Measurements from ENCODE around the gene COL13A1.

COL13A1 gene

DNA sequence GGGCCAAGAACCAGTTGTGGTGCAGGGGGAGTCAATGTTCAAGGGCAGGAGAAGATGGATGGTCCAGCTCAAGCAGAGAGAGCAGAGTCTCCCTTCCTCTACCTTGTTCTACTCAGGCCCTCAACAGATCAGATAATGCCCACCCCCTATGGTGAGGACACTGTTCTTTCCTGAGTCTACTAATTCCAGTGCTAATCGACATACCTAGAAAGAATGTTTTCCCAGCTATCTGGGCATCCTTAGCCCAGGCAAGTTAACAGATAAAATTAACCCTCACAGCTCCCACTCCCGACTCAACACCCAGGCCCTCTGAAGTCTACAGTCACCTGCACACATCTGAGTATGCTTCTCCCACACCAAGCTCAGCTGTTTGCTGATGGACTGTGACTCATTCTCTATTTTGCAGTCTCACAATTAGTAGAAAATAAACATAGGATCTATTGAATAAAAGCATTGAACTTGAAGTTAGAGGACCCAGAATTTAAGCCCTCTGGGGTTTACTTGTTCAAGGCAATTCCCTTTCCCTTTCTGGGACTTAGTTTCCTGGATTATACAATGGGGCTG is 17.1 kb downstream of the COL13A1 start:
- no peak for DNase-seq (ENCODE audit: low read depth, low spot score)
- peaks cover 5% of the 10 kb centered on the region for H3K4me1 ChIP-seq (ENCODE audit: insufficient read depth, insufficient read length)
- TF ChIP-seq YY1 (IDR thresholded peaks at IDR 0.05; ENCODE audit: insufficient read depth, insufficient read length) (no peak), ZNF274 (IDR thresholded peaks at IDR 0.05; ENCODE audit: low read depth, low read length) (no peak), SUZ12 (IDR thresholded peaks at IDR 0.05; ENCODE audit: extremely low read depth, insufficient read depth, insufficient read length) (no peak)

DNA sequence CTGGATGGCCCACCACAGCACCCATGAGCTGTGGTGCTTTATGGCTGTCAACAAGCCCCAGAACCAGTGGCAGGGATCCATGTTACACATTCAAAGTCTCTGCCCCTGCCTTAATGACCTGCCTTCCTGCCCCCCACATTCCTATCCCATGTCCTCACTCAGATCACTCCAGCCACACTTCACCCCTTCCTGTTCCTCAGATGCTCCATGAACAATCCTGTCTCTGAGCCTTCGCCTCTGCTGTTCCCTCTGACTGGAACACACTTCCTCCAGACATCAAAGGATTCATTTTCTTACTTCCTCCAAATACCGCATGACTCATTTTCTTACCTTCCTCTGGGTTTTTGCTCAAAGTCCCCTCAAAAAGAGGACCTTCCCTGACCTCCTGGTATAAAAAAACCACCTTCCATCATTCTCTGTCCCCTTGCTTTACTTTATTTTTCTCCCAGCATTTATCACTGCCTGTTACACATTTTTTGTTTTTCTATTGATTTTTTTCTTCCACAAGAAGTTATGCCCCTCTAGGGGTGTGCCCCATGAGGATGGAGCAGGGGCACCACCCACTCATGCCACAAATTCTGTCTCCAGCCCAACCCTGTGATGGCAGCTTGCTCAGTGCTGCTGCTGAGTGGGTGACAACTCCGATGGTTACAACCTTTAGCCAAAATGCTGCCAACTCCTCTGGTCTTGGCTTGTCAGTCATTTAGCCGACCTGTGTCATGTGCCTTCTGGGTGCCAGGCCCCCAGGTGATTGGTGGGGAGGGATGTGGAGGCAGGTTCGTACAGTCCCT is 18.2 kb downstream of the COL13A1 start:
- Histone ChIP-seq H3K9me3 (ENCODE audit: insufficient read depth, low read length) (no peaks in the 10 kb centered on the region), H3K4me1 (ENCODE audit: insufficient read depth, insufficient read length) (peaks cover 3% of the 10 kb centered on the region), H3K27me3 (ENCODE audit: insufficient read depth, insufficient read length) (no peaks in the 10 kb centered on the region), H3K4me3 (ENCODE audit: insufficient read length, low read depth) (no peak overlapping the region), H3K9ac (ENCODE audit: insufficient read length, low read depth) (no peak overlapping the region), H3K36me3 (ENCODE audit: insufficient read depth, insufficient read length, low read length) (no peaks in the 10 kb centered on the region)
- TF ChIP-seq YY1 (IDR thresholded peaks at IDR 0.05; ENCODE audit: insufficient read depth, insufficient read length) (no peak), ZNF274 (IDR thresholded peaks at IDR 0.05; ENCODE audit: low read depth, low read length) (no peak), SUZ12 (IDR thresholded peaks at IDR 0.05; ENCODE audit: extremely low read depth, insufficient read depth, insufficient read length) (no peak)
- no peak for DNase-seq (ENCODE audit: low read depth, low spot score)

More for the DNA sequence above, 17.1 kb downstream of the COL13A1 start:
- H3K27me3 ChIP-seq (ENCODE audit: insufficient read depth, insufficient read length): no peaks in the 10 kb centered on the region
- H3K9ac ChIP-seq (ENCODE audit: insufficient read length, low read depth): no peak overlapping the region
- no peaks in the 10 kb centered on the region for H3K9me3 ChIP-seq (ENCODE audit: insufficient read depth, low read length)
- H3K4me3 ChIP-seq (ENCODE audit: insufficient read length, low read depth): no peak overlapping the region
- H3K36me3 ChIP-seq (ENCODE audit: insufficient read depth, insufficient read length, low read length): no peaks in the 10 kb centered on the region

DNA sequence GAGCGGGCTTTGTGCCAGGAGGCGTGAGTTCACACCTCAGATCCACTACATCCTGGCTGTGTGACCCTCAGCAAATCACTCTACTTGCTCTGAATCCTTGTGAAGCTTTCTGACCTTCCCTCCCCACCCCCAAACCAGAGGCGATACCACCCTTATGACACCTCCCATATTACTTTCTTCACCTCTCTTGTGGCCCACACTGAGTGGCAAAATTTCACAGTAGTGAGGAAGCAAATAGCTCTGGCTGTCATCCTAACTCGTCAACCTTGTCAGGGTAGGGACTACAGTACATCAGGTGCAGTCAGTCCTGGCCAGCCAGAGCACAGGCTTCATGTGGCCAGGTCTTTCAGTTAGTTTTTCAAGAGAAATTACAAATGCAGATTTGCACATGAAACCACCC is 19.1 kb downstream of the COL13A1 start:
- H3K9me3 ChIP-seq (ENCODE audit: insufficient read depth, low read length): no peaks in the 10 kb centered on the region
- H3K4me3 ChIP-seq (ENCODE audit: insufficient read length, low read depth): no peak overlapping the region
- DNase-seq (ENCODE audit: low read depth, low spot score): no peak
- peaks cover 3% of the 10 kb centered on the region for H3K4me1 ChIP-seq (ENCODE audit: insufficient read depth, insufficient read length)
- no peaks in the 10 kb centered on the region for H3K27me3 ChIP-seq (ENCODE audit: insufficient read depth, insufficient read length)
- no peaks in the 10 kb centered on the region for H3K36me3 ChIP-seq (ENCODE audit: insufficient read depth, insufficient read length, low read length)
- H3K9ac ChIP-seq (ENCODE audit: insufficient read length, low read depth): no peak overlapping the region
- TF ChIP-seq SUZ12 (IDR thresholded peaks at IDR 0.05; ENCODE audit: extremely low read depth, insufficient read depth, insufficient read length): no peak
- no peak for TF ChIP-seq ZNF274 (IDR thresholded peaks at IDR 0.05; ENCODE audit: low read depth, low read length)
- TF ChIP-seq YY1 (IDR thresholded peaks at IDR 0.05; ENCODE audit: insufficient read depth, insufficient read length): no peak

DNA sequence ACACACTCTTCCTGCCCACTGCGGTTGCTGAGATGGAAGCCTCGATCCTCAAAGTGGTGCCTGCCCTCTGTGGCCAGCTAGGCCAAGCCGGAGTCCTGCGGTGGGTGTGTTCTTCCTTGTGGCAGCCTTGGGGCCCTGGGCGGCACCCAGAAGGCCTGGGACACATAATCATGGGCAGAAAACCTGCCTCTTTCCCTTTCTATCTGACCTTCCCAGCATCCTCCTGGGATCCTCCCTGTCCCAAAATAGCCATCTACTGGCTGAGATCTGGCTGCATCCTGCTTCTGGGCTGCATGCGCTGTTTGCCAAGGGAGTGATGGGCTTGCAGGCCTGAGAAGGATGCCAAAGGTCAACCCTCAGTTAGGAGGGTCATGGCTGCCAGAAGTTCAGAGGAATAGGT is 23.9 kb downstream of the COL13A1 start:
- DNase-seq (ENCODE audit: low read depth, low spot score): no peak
- Histone ChIP-seq H3K4me1 (ENCODE audit: insufficient read depth, insufficient read length) (peaks cover 6% of the 10 kb centered on the region), H3K4me3 (ENCODE audit: insufficient read length, low read depth) (no peak overlapping the region), H3K9ac (ENCODE audit: insufficient read length, low read depth) (no peak overlapping the region), H3K36me3 (ENCODE audit: insufficient read depth, insufficient read length, low read length) (no peaks in the 10 kb centered on the region), H3K9me3 (ENCODE audit: insufficient read depth, low read length) (no peaks in the 10 kb centered on the region), H3K27me3 (ENCODE audit: insufficient read depth, insufficient read length) (no peaks in the 10 kb centered on the region)
- no peak for TF ChIP-seq ZNF274 (IDR thresholded peaks at IDR 0.05; ENCODE audit: low read depth, low read length)
- no peak for TF ChIP-seq SUZ12 (IDR thresholded peaks at IDR 0.05; ENCODE audit: extremely low read depth, insufficient read depth, insufficient read length)
- TF ChIP-seq YY1 (IDR thresholded peaks at IDR 0.05; ENCODE audit: insufficient read depth, insufficient read length): no peak

DNA sequence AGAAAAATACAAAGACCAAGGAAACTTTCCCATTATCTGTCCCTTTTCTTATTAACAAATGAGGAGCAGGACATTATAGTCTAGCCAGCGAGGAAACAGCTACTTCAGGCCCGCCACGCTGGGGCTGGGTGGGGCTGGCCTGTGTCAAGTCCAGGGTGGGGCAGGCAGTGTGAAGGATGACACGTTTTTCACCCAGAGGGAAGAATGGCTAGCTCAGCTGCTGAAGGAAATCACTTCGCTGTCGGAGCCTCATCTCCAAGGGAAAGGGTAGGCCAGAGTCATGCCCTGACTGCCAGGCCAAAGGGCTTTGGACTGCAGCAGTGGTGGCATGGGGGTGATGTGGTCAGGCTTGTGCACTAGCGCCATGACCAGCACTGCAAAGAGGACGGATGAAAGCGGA is 24.4 kb downstream of the COL13A1 start:
- H3K4me3 ChIP-seq (ENCODE audit: insufficient read length, low read depth): no peak overlapping the region
- H3K27me3 ChIP-seq (ENCODE audit: insufficient read depth, insufficient read length): no peaks in the 10 kb centered on the region
- H3K9me3 ChIP-seq (ENCODE audit: insufficient read depth, low read length): no peaks in the 10 kb centered on the region
- TF ChIP-seq ZNF274 (IDR thresholded peaks at IDR 0.05; ENCODE audit: low read depth, low read length) (no peak), SUZ12 (IDR thresholded peaks at IDR 0.05; ENCODE audit: extremely low read depth, insufficient read depth, insufficient read length) (no peak), YY1 (IDR thresholded peaks at IDR 0.05; ENCODE audit: insufficient read depth, insufficient read length) (no peak)
- no peaks in the 10 kb centered on the region for H3K36me3 ChIP-seq (ENCODE audit: insufficient read depth, insufficient read length, low read length)
- DNase-seq (ENCODE audit: low read depth, low spot score): no peak
- peaks cover 6% of the 10 kb centered on the region for H3K4me1 ChIP-seq (ENCODE audit: insufficient read depth, insufficient read length)
- no peak overlapping the region for H3K9ac ChIP-seq (ENCODE audit: insufficient read length, low read depth)

DNA sequence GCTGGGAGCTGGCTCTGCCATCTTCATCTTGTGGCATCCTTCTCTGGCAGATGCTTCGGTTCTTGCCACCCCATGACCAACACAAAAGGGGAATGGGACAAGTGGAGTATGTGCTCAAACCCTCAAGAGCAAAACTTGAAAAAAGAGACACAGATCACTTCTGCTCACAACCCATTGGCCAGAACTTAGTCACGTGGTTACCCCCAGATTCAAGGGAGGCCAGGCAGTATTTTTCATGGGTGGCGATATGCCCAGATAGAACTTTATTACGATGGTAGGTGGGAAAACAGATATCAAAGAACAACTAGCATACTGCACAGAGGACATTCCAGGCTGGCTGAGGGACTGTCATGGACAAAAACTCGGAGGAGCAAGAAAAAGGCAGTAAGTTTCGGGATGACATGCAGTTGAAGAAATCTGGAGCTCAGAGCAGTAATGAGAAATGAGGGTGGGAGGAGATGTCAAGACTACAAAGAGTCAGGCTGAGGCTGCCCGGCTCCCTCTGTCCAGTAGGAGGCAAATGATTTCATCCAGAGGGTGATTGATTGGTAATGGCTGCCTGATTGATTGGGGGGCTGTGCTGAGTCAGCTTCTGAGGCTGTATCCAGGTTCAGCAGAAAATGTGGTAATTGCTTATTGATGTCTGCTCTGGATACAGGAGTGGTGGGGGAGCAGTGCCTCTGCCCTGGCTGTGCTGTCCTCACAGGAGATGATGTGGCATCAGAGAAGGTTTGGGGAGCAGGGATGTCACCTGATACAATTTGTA is 25.3 kb downstream of the COL13A1 start:
- Histone ChIP-seq H3K4me1 (ENCODE audit: insufficient read depth, insufficient read length) (peaks cover 6% of the 10 kb centered on the region), H3K36me3 (ENCODE audit: insufficient read depth, insufficient read length, low read length) (no peaks in the 10 kb centered on the region), H3K4me3 (ENCODE audit: insufficient read length, low read depth) (no peak overlapping the region), H3K27me3 (ENCODE audit: insufficient read depth, insufficient read length) (no peaks in the 10 kb centered on the region), H3K9me3 (ENCODE audit: insufficient read depth, low read length) (no peaks in the 10 kb centered on the region), H3K9ac (ENCODE audit: insufficient read length, low read depth) (no peak overlapping the region)
- no peak for DNase-seq (ENCODE audit: low read depth, low spot score)
- TF ChIP-seq YY1 (IDR thresholded peaks at IDR 0.05; ENCODE audit: insufficient read depth, insufficient read length): no peak
- no peak for TF ChIP-seq ZNF274 (IDR thresholded peaks at IDR 0.05; ENCODE audit: low read depth, low read length)
- TF ChIP-seq SUZ12 (IDR thresholded peaks at IDR 0.05; ENCODE audit: extremely low read depth, insufficient read depth, insufficient read length): no peak

Data from NT2/D1 (cell line).